B cell (primary cell): Measurements from ENCODE around the gene NPFFR1.

Experiments used
- CTCF ChIP-seq: fragments of 200-600 bp; IDR thresholded peaks from one replicate; pipeline ENCODE4 v1.8.0; 2022; ENCODE audit warnings: antibody characterized with exemption, mild to moderate bottlenecking
- EZH2 ChIP-seq: IDR thresholded peaks from 2 replicates; pipeline ENCODE4 v1.6.1; 2012; ENCODE audit warnings: borderline replicate concordance, low read depth, mild to moderate bottlenecking, moderate library complexity, low read length; ENCODE audit not compliant: insufficient read depth, poor library complexity, severe bottlenecking

- TF ChIP-seq EZH2 (no peak), CTCF (no peak)
These were observed 18.6 kb downstream of the NPFFR1 start for GRCh38 chr10:70265032-70265689.
